HG03354 (cell line): ENCODE measurements around the gene TPCN2.

Experiments
- ATAC-seq: cut with Tn5 transposase; IDR thresholded peaks from one replicate; pipeline ENCODE4 v1.9.1; 2021; ENCODE audit warnings: mild to moderate bottlenecking; ENCODE audit not compliant: unreplicated experiment, poor library complexity, severe bottlenecking

TPCN2 gene

DNA sequence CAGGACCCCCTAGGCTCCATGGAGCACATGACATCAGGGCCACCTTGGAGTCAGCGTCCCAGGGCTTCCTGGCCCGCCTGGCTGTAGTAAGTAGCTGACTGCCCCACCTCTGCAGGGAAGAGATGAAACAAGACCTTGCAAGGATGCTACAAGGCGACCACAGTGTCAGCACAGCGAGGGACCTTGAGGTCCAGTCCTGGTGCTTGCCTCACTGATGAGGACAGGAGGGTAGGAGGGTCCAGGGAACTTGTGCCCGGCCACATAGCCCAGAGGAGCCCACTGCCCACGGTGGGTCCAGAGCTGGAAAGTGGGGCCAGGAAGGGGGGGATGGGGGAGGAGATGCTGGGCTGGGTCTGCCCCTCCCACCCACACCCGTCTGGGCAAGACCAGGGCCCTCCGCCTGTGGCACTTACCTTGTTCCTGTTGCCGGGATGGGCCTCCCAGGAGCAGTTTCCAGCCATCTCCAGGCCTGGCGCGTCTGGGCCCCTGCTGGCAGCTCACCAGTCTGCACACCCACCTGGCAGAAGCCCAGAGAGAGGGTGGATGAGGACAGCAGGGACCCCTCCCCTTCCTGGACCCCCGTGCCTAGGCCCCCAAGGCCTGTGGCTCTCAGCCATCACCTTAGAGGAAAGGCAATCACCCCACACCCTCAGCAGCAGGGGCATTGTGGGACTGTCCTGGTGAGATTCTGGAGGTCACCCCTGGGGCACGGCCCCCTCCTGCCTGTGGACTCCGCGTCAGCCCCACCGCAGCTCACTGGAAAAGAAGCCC, 39.1 kb upstream of the TPCN2 start:
- ATAC-seq: no peak

DNA sequence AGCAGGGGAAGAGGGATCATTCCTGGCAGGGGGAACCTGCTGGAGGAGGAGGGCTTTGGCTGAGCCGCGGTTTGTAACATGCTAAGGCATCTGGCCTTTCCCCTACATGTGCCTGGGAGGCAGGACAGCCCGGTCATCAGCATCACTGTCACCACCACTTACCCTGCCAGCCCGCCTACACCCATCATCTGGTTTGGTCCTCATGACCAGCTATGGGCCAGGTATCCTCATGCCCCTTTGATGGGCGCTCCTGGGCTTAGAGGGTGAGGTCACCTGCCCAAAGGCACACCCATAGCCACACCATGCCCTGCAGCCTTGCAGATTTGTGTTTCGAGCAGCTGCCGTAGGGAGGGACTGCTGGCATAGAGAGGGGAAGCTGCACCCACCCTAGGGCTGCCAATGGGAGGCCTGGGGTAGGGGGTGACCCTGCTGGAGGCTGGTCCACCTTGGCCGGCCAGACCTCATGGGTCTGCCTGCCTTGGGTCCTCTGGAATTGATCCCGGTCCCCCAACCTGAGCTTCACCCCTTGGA, 38.3 kb upstream of the TPCN2 start:
- no peak for ATAC-seq

DNA sequence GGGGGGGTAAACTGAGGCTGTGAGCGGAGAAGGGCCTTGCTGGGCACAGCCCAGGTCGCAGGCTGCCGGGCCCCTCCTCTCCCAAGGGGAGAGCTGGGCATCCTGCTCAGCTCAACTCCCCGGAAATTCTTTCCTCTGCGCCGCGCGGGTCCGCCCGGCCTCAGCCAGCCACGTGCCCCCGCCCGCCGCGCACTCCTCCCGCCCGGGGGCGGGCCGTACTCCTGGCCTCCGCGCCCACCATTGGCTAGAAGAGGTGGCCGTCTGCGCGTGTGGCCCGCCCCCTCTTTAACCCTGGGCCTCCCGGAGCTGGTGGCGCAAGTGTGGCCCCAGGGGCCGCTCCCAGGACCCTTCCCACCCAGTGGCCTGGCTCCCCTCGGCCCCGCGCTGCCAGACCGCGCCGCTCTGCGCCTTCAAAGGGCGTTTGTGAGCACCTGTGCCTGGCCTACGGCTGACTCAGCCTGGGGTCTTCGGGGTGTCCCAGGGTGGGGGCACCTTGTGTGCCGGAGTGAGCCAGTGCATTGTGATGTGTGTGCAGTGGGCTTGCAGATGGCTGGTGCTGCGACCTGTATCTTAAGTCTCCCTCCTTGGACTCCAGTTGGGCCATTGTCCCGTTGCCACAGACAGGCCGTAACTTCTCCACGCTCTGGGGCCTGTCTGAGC, 37.6 kb upstream of the TPCN2 start:
- ATAC-seq: no peak

DNA sequence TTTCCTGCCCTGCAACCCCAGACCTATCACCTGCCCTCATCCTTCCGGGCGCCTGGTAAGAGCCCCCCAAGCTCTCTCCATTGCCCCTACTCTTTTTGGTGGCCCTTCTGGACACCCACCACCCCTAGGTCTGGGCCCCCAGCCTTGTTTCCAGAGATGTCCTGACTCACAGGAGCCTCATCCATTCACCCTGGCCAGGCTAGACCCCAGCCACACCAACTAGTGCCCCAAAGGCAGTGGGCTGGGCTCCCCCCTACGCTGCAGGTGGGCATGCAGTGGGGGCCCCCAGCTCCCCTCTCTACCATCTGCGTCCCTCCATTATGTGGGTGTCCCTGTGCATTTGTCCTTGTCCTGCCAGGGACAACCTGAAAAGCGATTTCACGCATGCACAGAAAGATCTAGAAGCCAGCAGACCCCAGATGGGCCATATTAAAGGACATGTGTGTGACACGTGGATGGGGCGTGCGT, 37.1 kb upstream of the TPCN2 start:
- no peak for ATAC-seq

DNA sequence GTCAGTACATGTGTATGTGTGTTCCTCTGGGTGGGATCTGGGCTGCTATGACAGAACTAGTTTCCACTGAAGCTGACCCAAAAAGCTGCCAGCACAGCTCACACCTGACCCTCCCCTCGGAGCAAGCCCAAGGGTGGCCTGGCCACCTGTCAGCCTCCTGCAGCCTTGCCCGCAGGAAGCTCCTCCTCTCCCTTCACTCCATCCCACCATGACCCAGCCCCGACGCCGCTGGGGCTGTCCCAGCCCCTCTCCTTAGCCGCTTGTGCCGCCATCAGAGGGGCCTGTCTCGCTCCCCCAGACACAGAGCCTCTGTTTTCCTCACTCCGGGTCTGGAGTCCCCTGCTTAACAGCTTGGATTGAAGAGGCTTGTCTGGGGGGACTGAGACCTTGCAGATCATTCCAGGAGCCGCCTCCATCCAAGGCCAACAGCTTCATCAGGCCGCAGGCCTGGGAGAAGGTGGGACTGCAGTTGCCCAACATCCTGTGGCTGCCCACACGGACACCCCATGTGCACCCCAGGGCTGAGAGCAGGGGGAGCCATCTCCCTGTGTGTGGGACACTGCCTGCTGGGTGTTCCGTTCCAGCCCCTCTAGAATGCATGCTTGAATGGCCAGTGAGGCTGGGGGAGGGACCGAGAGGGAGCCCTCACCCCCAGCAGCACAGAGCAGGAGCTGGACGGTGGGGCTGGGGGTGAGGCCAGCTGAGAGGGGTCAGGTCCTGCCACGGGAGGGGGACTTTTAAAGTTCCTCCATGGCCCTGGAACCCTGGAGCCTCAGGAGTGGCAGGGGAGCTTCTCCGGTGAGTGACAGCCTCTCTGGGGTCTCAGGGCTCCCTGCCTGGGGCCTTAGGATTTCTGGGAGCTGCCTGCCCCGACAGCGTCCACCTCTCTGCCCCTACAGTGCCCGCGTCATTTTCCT, 36.4 kb upstream of the TPCN2 start:
- ATAC-seq: no peak

- ATAC-seq: no peak
Measured at GRCh38 chr11:69013009-69013951, 35.5 kb upstream of the TPCN2 start, which contains the start of gene MRGPRF. Gene MRGPRF (minus strand): TSS chr11:69013246. CDS start chr11:69009901, 3,345 bp downstream.

GRCh38 chr11:69014084-69014851, 34.5 kb upstream of the TPCN2 start:
- no peak for ATAC-seq

DNA sequence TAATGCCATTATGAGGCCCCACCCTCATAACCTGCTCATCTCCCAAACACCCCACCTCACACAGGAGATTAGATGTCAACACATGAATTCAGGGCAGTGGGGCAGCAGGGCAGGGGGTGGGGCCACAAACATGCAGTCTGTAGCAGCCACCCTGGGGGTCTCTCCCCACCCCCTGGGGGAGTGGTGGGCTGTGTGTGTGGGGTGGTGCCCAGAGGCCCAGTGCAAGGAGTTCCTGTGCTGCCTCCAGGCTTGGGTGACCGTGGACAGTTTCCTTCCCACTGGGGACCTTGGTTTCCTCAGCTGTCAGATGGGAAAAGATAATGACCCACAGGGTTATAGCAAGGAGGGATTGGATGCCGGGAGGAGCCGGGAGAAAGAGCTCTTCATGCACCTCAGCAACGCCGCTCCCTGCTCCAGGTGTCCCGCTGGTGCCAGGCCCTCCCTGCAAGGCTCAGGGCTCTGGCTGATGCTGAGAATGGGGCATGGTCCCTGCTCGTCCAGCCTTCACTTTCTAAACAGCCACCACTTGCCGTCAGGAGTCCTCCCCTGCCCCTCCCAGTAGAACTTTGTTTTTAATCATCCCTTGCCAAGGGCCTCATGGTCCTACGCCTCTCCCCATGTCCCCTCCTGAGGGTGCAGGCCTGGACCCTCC, 33.7 kb upstream of the TPCN2 start:
- ATAC-seq: no peak

DNA sequence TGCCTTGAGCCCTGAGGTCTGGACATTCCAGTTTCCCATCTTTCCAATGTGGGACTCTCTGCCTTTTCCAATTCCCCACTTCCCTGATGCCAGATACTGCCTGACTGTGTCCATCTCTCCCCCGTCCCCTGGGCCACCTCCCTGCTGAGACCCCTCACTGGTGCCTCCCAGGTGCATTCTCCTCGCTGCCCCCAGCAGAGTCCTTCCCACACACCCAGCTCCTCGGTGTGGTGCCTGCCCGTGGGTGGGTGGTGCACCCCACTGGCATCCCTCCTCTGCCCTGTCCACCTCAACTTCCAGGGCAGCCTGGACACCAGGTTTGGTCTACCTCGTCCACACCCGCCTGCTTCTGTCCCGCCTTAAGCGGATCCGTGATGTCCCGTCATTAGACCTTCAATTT, 30.8 kb upstream of the TPCN2 start:
- no peak for ATAC-seq

GRCh38 chr11:69018924-69019323, 29.8 kb upstream of the TPCN2 start:
- ATAC-seq: no peak

DNA sequence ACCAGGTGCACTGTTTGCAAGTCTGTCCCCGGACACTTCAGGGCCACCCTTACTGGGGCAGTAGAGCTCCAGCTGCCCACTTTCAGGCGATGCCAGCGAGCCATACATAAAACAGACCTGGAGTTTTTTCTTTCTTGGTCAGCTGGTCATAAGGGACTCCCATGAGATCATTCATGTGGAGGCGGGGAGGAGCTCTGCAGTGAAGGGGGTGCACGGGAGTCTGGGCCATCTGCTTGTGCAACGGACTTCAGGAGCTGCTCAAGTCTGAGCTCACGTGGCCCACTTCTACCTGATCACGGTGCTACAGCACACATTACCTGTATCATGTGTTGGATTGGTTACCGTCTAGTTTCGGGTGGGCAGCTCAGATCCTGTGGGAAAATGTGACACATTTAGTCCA, 26.5 kb upstream of the TPCN2 start:
- no peak for ATAC-seq

- ATAC-seq: no peak
Measured at GRCh38 chr11:69024509-69024908, 24.2 kb upstream of the TPCN2 start.

- ATAC-seq: no peak
Measured at GRCh38 chr11:69027704-69028372, 20.9 kb upstream of the TPCN2 start.

DNA sequence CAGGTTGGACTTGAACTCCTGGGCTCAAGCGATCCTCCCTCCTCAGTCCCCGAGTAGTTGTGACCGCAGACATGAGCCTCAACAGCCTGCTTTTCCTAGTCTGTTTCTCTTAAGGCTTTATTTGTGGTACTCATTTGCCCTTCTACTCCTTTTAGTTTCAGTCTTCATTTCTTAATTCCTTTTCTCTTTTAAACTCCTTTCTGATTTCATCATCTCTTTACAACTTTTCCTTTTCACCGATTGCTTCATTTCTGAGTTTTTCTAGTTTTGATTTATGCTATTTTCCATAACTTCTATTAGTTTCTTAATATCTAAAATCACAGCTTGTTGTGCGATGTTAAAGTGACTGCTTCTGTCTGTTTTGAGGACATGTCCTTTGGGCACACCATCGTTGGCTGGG, 18.4 kb upstream of the TPCN2 start:
- no peak for ATAC-seq

DNA sequence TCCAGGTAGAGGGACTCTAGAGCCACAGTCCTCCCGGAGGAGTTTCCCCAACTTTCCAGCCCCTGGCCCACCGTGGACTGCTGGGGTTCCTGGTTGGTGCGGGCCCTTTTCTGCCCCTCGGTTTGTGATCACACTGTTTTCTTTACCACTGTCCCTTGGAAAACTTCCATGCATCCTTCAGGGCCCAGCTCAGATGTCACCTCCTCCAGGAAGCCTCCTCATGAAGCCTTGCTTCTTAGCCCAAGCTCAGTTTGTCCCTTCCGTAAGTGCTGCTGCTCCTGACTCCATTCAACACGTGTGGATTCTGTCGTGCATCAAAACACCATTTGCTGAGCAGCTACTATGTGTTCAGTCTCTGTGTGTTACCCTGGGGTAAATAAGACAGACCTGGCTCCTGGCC, 15.9 kb upstream of the TPCN2 start:
- no peak for ATAC-seq

- no peak for ATAC-seq
Measured at GRCh38 chr11:69033431-69033830, 15.3 kb upstream of the TPCN2 start.

- ATAC-seq: no peak
Measured at GRCh38 chr11:69034123-69034867, 14.4 kb upstream of the TPCN2 start.
